Uterus (tissue), 4 donors: Measurements from ENCODE around the gene MPIG6B. TPM values are rescaled to one million over a fixed set of nuclear protein-coding genes. Genes with fewer than 3 reads are reported as not detected.
A peak's percentile ranks its signal among the peaks of the same experiment; 100 is the strongest.

Experiments used
- DNase-seq, 2 donors: peaks; one replicate each; pipeline ENCODE4 v3.0.0-alpha.2; 2019 to 2020
- H3K27ac ChIP-seq, 2 donors: fragments of 200-600 bp; sonication (generic); 1 replicate in 1 of 2; 2 replicates in 1 of 2; pipeline ENCODE4 v1.5.1; 2016 to 2018
- H3K27me3 ChIP-seq, 2 donors: fragments of 200-600 bp; sonication (generic); one replicate each; pipeline ENCODE4 v1.5.1; 2018 to 2019; ENCODE audit warnings: control low read depth in 1 of 2
- H3K36me3 ChIP-seq, 2 donors: fragments of 200-600 bp; sonication (generic); one replicate each; pipeline ENCODE4 v1.5.1; 2019; ENCODE audit warnings: control low read depth in 1 of 2
- H3K4me1 ChIP-seq, 2 donors: fragments of 200-600 bp; sonication (generic); one replicate each; pipeline ENCODE4 v1.5.1; 2018 to 2019; ENCODE audit warnings: control low read depth in 1 of 2
- H3K4me3 ChIP-seq, 2 donors: fragments of 200-600 bp; sonication (generic); 1 replicate in 1 of 2; 2 replicates in 1 of 2; pipeline ENCODE4 v1.5.1; 2018 to 2019; ENCODE audit warnings: mild to moderate bottlenecking in 1 of 2
- H3K9me3 ChIP-seq, 2 donors: fragments of 200-600 bp; sonication (generic); one replicate each; pipeline ENCODE4 v1.5.1; 2019; ENCODE audit warnings: control low read depth in 1 of 2
- POLR2A ChIP-seq, 2 donors: fragments of 450-650 bp; IDR thresholded peaks; one replicate each; pipeline ENCODE4 v1.6.1; 2016; ENCODE audit warnings: antibody characterized with exemption in 2 of 2, mild to moderate bottlenecking in 1 of 2, moderate library complexity in 1 of 2
- intact Hi-C: fragments of 100-400 bp; cut with DNase I; formaldehyde crosslinking; loops from one replicate; pipeline ENCODE4 v1.15.1; 2023; ENCODE audit warnings: low total_unique reads
- total RNA-seq, 4 donors: library from RNA; depleted of rRNA in 3 of 4; stranded (reverse); fragments of >200 nt in 3 of 4; gene quantifications; one replicate each; pipeline versions ENCODE4 v1.1.0 to v1.2.4, GENCODE V29; 2014 to 2023
- TF ChIP-seq, protein P1 (sequence below), 4 experiments: fragments of 200-600 bp in 2 of 4; fragments of 450-650 bp in 2 of 4; sonication (generic) in 2 of 4; IDR thresholded peaks; one replicate each; pipeline ENCODE4 v1.5.1; 2016 to 2019; ENCODE audit warnings: antibody characterized with exemption in 4 of 4, mild to moderate bottlenecking in 2 of 4, moderate library complexity in 1 of 4
- donor health status: DM: yes; HTN: yes; CAD: no.

MPIG6B gene
- total RNA-seq, 4 donors from 2014 or later = 0.49 TPM; not detected in 3

DNA sequence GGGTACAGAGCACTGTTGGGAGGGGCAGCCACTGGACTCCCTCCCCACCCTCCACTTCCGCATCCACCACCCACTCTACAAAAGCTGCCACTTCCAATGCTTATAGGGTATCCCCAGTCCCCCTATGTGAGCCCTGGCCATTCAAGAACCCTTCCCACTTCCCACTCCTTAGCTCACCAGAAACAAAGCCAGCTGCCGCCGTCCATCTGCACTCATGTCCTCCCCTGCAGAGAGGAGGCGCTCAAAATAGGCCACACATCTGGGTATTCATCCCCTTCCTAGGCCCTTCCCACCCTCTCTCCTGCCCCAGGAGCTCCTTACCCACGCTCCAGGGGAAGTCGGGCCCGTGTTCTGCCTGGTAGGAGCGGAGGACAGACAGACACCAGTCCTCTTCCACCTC lies 35.9 kb upstream of the MPIG6B start:
- H3K27me3 ChIP-seq = no peaks in the 10 kb centered on the region
- TF ChIP-seq, protein P1, sequence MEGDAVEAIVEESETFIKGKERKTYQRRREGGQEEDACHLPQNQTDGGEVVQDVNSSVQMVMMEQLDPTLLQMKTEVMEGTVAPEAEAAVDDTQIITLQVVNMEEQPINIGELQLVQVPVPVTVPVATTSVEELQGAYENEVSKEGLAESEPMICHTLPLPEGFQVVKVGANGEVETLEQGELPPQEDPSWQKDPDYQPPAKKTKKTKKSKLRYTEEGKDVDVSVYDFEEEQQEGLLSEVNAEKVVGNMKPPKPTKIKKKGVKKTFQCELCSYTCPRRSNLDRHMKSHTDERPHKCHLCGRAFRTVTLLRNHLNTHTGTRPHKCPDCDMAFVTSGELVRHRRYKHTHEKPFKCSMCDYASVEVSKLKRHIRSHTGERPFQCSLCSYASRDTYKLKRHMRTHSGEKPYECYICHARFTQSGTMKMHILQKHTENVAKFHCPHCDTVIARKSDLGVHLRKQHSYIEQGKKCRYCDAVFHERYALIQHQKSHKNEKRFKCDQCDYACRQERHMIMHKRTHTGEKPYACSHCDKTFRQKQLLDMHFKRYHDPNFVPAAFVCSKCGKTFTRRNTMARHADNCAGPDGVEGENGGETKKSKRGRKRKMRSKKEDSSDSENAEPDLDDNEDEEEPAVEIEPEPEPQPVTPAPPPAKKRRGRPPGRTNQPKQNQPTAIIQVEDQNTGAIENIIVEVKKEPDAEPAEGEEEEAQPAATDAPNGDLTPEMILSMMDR (IDR thresholded peaks at IDR 0.05) = no peak
- no peak for TF ChIP-seq POLR2A (IDR thresholded peaks at IDR 0.05)
- no peak overlapping the region for H3K27ac ChIP-seq
- intact Hi-C loops = no loop called here
- no peaks in the 10 kb centered on the region for H3K9me3 ChIP-seq
- H3K4me1 ChIP-seq = no peaks in the 10 kb centered on the region
- H3K36me3 ChIP-seq = no peaks in the 10 kb centered on the region
- DNase-seq = no peak
- H3K4me3 ChIP-seq = no peak overlapping the region

DNA sequence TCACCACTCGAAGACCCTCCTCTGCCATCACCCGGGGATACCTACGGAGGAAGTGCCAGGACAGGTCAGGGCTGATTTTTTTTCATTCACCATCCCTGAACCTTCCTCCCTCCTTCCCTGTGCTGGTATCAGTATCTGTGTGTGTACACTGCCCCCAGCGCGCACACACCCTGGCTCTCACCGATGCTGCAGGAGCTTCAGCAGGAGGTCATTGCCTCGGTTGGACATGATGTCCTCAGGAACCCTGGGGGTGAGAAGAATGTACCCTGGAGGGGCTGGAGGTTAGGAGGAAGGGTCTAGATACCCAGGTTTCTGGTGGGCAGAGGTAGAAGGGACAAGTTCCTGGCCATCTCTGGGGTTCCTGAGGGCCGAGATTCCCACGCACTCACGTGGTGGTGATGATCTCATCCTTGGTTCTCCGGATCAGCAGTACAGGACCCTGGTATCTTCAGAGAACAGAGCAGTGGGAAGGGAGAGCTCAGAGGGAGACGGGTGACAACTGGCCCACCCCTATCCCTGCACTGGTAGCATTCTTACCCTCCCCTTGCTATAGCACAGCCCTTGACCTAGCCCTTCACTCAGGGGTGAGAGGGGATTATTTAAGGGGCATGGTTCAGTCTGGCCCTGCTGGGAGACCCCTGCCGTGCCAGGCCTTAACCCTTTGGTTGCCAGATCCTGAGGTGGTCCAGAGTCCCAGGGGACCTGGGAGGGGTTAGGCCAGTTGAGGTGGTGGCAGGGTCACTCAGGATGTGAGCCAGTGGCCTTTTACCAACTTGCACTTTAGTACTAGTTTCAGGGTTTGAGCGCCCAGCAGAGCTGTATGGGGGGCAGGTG lies 35.1 kb upstream of the MPIG6B start:
- no peaks in the 10 kb centered on the region for H3K9me3 ChIP-seq
- intact Hi-C loops = no loop called here
- H3K36me3 ChIP-seq = no peaks in the 10 kb centered on the region
- H3K27ac ChIP-seq = no peak overlapping the region
- TF ChIP-seq, protein P1 (IDR thresholded peaks at IDR 0.05) = no peak
- no peaks in the 10 kb centered on the region for H3K27me3 ChIP-seq
- DNase-seq = no peak
- no peaks in the 10 kb centered on the region for H3K4me1 ChIP-seq
- no peak overlapping the region for H3K4me3 ChIP-seq

DNA sequence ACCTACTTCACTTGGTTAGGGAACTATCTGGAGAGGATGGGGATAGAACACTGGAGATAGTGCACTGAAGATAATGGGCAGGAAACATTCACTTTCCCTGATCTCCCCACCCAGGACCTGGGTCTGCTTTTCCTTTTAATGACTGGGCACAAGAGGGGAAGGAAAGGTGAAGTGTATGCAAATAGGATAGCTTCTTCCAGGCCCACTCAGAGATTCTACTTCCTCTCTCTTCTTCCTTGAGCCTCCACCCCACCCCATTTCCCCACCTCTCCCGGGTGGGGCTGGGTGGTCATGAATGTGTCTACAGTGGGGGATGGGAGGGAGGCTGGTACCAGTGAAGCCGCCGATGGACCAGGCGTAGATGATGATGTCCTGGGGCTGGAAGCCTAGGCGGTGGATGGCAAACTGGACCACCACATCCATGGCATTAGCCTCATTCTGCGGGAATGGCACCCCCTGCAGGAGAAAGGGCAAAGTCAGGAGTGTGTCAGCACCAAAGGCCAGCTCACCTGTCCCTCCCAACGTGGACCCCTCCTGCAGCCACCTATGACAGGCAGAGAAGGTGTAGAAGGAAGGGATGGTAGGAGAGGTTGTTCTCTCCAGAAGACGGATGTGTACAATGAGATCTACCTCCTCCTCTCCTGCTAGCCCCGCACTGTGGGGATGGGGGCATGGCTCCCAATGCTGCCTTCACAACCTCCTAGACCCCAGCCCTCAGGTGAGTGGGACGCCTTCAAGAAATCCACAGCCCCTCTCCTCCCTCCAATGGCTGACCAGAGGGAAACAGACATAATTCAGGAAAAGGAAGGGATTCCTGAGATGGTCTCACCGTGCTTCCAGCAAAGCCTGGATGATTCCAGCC lies 33.7 kb upstream of the MPIG6B start:
- no peaks in the 10 kb centered on the region for H3K36me3 ChIP-seq
- H3K9me3 ChIP-seq = no peaks in the 10 kb centered on the region
- DNase-seq = no peak
- TF ChIP-seq, protein P1 (IDR thresholded peaks at IDR 0.05) = no peak
- no peak for TF ChIP-seq POLR2A (IDR thresholded peaks at IDR 0.05)
- H3K27ac ChIP-seq = peak overlapping the region; percentile 40 to 44
- no peaks in the 10 kb centered on the region for H3K4me1 ChIP-seq
- intact Hi-C loops = no loop called here
- no peak overlapping the region for H3K4me3 ChIP-seq
- H3K27me3 ChIP-seq = no peaks in the 10 kb centered on the region

DNA sequence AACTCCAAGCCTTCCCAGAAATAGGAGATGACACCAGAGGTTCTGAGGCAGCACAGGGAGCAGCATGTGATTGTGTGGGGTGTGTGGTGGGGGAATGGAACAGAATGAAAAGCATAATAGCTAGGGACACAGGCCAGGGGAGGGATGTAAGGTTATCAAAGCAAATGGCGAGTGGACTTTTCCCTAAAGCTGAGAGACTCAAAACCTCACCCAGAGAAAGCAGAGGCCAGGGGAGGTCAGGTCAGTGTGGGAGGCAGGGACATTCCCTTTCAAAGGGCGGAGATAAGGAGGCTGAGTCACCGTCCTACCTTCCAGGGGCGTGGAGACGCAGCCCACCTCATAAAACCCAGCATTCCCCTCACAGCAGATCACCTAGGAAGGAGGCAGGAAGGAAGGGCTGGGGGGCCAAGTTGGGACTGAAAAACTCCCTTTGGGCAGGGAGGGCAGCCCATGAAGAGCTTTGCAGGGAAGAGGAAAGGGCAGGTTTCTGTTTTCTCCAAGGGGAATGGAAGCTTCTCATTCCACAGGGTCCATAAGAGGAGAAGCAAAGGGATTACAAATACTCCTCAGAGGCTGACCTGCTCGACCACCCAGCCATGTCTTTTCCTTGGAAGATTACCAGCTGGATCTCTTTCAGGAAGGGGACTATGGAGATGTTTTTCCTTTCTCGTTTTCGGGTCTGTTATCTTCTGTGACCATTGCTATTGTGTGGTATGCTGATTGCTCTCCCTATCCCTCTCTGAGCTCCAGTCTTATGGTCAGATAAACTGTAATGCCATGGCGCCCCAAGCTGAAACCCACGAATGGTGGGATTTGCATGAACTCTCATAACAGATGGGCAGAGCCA lies 32.7 kb upstream of the MPIG6B start:
- H3K36me3 ChIP-seq = no peaks in the 10 kb centered on the region
- TF ChIP-seq, protein P1 (IDR thresholded peaks at IDR 0.05) = no peak
- TF ChIP-seq POLR2A (IDR thresholded peaks at IDR 0.05) = no peak
- intact Hi-C loops = no loop called here

More for the DNA sequence above, 32.7 kb upstream of the MPIG6B start:
- no peaks in the 10 kb centered on the region for H3K27me3 ChIP-seq
- no peaks in the 10 kb centered on the region for H3K4me1 ChIP-seq
- DNase-seq = no peak
- no peak overlapping the region for H3K4me3 ChIP-seq
- no peaks in the 10 kb centered on the region for H3K9me3 ChIP-seq
- H3K27ac ChIP-seq = peak overlapping the region; percentile 40 to 44
